CD4-positive, alpha-beta T cell treated with Interleukin-10 for 1 hour (primary cell): ENCODE measurements around the gene DISC1.

Source experiments
- DNase-seq: peaks from one replicate; pipeline ENCODE4 v3.0.0-alpha.2; 2020

DISC1 gene

DNA sequence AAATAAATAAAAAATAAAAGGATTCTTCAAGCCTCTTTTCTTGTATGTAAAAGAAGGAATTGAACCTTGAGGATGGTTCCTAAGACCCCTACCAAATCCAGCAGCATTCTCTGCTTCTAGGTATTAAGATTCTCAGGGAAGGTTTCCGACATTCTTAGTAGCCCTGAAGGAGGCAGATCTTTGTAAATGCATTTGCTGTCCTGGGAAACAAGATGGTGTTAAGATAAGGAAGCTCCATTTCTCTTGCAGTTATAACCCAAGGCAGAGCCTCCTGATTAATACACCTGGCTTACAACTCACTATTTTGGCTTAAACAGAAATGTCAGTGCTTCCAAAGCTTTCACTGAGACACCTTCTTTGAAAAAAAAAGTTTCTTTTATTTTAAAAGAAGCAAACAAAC, 393.8 kb downstream of the DISC1 start:
- DNase-seq = no peak

- DNase-seq = no peak
These were observed 402.7 kb downstream of the DISC1 start for GRCh38 chr1:232029315-232029714.

DNA sequence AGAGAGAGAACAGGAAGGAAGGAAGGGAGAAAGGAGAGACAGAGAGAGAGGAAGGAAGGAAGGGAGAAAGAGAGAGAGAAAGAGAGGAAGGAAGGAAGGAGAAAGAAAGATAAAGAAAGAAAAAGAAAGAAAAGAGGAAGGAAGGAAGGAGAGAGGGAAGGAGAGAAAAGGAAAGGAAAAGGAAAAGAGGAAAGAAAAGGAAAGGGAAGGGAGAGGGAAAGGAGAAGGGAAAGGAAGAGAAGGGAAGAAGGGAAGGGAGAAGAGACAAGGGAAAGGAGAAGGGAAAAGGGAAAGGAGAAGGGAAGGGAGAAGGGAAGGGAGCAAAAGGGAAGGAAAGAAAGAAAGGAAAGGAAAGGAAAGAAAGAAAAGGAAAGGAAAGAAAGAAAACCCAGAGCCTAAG, 404.6 kb downstream of the DISC1 start:
- no peak for DNase-seq

DNA sequence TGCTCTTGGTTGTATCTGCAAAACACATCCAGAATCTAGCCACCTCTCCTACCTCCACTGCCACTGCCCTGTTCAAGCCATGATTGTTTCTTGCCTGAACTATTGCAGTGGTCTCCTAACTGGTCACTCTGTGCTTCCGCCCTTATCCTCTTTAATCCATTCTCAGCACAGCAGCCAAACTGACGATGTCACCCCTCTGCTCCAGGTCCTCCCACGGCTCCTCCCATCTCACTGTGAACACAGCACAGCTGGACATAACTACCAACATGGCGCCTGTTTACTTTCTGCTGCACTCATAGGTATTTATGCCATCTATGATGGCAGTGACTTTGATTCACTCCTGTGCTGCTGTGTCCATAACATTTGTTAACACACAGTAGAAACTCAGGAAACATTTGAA, 406.7 kb downstream of the DISC1 start:
- DNase-seq = no peak

- DNase-seq = no peak
These were observed 408.0 kb downstream of the DISC1 start for GRCh38 chr1:232034556-232034955.

DNA sequence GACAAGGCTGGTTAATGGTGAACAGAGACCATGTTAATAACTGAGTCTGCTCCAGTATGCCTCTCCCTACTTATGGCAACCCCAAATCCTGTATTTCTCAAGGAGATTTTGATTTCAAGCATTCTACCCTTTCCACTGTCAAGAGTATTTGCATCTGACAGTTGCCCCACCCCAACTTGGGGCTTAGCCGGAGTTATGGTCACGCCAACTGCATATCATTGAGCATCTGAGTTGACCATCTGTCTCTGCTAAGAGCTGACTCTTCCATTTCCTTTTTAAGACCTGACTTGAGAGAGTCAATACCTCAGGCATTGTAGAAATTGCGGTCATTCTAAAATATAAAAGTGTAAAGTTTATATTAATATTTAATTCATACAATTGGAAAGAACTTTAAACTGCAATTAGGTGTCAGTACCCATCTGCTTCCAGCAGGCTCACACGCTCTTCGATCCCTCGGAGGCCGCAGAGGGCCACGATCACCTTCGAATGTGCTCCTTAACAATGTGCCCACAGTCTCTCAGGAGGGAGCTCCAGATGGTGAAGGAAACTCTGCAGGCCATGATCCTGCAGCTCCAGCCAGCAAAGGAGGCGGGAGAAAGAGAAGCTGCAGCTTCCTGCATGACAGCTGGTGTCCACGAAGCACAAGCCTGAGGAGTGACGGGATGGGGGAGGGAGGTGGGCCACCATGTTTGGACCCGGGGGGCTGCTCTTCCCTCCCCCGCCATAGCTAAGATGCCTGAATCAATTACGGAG, 409.8 kb downstream of the DISC1 start:
- DNase-seq = no peak

DNA sequence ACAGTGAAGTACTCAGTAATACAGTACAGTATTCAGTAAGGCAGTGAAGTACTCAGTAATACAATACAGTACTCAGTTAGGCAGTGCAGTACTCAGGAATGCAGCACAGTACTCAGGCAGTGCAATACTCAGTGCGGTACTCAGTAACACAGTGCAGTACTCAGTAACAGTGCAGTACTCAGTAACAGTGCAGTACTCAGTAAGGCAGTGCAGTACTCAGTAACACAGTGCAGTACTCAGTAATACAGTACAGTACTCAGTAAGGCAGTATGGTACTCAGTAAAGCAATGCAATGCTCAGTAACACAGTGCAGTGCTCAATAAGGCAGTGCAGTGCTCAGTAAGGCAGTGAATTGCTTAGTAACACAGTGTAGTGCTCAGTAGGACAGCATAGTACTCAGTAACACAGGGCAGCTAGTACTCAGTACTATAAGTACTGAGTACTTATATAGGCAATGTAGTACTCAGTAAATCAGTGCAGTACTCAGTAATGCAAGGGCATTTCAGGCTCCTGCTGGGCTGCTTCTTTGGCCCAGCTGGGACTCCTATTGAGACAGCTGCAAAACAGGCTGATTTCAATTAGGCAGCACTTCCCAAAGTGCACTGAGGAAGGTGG, 411.3 kb downstream of the DISC1 start:
- no peak for DNase-seq

DNA sequence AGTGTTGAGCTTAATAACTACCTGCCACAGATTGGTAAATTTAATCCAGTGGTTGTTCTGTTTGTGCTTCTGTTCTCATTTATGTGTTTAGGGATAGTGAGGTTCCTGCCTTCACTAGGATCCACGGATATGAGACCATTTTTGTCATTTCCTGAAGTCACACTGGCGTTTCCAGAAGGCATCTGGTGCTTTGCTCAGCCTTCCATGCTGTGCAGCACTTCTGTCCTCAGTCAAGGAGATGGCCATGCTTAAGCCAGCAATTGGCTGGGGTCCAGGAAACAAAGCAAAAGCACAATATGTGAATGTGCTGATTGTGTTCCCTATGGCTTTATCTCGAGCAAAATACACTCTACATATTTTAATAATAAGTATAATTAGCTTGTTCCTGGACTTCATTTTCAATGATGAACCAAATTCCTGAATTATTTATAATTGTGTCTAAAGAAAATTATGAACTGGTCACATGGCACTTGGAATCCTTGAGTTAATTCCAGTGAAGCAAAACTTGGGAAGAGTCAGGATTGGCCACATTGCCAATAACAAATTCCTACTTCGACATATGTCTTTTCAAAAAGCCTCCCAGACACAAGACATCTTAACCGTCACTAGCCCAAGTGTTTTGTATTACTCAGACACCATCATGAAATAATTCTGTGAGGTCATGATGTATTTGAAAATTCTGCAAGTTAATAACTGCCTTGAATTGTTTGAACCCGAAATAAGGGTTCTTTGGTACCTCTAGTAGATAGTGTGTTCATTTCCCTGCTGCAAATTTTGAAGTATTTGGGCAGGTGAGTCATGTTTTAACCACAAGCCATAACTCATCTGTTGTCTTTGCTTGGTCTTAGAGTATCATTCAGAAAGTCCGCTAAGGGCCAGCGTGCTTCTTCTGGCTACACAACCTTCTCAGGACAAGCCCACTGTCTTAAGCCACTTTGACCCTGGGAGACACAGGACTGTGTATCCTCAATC, 412.4 kb downstream of the DISC1 start:
- no peak for DNase-seq

GRCh38 chr1:232040260-232040659, 413.7 kb downstream of the DISC1 start:
- no peak for DNase-seq

DNA sequence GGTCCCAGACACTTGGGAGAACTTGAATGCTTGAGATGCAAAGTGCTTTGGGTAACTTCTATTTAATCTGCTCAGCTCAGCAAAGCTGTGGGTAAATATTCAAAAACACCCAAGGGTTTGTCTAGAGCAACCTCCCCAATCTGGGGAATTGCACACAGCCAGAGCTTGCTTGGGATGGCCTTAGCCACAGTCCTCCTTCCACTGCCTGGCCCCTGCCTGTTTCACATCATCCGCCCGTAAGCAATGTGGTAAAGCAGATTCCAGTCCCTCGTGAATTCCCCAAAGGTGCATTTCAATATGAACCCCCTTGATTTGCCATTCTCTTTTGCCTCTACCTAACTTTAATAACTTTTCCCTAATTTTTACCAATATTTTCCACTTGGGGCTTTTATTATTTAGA, 418.1 kb downstream of the DISC1 start:
- DNase-seq = no peak

DNA sequence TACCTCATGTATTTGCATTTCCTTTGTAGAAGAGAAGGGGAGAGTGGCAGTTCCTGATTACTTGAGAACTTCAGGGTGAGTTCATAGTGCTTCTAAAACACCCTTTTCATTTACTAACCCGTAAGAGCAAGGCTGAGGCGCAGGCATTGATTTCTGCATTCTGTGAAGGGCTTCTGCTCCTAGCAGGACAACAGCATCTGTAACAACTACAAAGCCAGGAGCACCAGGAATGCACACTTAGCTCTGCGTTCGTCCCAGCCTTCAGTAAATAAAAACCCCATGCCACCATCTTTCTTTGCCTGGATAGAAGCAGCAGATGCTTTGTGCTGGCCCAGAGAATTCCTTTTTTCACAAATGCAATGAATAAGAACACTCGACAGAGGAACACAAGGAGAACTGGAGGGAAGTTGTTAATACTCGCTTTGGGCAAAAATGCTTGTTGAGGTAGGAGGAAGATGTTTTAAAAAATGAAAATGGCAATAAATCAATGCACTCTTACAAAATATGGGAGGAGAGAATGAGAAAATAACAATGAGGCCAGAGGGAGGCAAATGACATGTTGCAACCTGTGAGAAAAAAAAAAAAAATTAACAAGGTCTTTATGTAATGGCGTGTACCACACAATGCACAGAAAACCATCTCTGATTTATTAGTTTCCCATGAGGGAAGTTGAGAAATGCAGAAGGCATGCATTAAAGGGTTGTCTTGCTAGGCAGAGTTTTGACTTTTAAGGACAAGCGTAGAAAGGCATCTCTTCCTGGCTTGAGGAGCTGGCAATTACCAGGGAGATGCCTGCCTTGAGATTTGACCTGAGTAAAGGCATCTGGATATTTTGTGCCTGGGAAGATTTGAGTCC, 418.8 kb downstream of the DISC1 start:
- DNase-seq = no peak

- no peak for DNase-seq
These were observed 420.1 kb downstream of the DISC1 start for GRCh38 chr1:232046451-232047306.

GRCh38 chr1:232047473-232047872, 420.9 kb downstream of the DISC1 start:
- no peak for DNase-seq

DNA sequence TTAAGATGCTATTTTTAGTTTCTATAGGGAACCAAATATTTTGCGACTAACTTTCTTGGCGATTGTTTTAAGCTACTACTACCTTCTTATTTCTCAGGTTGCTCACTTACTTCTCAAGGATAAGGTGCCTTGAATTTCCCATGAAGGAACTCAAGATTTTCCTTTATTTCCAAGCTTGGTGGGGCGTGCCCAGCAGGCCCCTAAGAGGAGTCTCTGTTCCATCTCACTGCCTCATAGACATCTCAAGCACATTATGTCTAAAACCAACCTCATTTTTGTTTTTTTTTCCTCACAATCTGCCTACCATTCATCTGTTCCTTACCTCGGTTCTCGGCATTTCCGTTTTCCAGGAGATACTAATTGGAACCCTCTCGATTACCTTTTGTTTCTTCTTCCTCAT, 421.9 kb downstream of the DISC1 start:
- no peak for DNase-seq

DNA sequence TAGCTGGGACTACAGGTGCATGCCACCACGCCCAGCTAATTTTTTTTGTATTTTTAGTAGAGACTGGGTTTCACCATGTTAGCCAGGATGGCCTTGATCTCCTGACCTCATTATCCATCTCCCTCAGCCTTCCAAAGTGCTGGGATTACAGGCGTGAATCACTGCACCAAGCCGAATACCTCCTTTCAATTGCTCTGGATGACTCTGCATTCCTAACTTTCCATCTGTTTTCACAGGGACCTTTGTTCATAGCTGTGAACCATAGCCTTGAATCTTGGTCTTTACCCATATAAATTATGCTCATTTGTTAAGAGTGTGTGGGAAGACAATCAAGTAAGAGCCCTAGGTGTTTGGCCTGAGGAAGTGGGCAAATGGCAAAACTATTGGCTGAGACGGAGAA, 422.7 kb downstream of the DISC1 start:
- DNase-seq = no peak

DNA sequence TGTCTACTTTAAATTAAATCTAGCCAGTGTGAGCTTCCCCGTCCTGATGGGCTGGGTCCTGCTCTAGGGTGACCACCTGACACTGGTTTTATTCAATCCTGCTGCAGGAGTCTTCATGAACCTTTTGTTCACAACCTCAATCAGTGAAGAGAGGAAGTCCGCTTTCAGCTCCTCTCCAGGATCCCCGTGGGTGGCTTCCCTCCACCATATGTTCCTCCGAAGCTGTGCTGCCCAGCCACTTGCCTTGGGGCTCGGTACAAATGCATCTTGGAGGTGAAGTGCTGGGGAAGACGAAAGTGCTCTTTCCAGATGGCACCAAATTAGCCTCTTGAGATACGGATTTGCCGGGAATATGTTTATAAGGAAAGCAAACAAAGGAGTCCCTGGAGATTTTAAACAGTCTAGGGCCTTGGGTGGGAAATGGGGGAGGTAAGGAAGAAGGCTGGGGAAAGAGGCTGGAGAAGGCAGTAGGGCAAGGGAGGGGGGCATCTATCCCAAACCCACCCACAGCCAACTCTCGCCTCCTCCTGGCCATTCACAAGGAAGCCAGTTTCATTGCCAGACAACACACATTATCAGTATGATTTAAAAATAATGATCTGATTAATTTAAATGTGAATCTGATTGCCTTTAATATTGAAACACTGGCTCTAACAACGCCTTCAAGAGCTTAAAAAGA, 430.8 kb downstream of the DISC1 start:
- DNase-seq = no peak

GRCh38 chr1:232057896-232058274, 431.3 kb downstream of the DISC1 start:
- no peak for DNase-seq

GRCh38 chr1:232059726-232060374, 433.3 kb downstream of the DISC1 start:
- DNase-seq = no peak

- DNase-seq = no peak
These were observed 436.4 kb downstream of the DISC1 start for GRCh38 chr1:232062967-232063366.

- no peak for DNase-seq
These were observed 439.9 kb downstream of the DISC1 start for GRCh38 chr1:232066521-232066920.

DNA sequence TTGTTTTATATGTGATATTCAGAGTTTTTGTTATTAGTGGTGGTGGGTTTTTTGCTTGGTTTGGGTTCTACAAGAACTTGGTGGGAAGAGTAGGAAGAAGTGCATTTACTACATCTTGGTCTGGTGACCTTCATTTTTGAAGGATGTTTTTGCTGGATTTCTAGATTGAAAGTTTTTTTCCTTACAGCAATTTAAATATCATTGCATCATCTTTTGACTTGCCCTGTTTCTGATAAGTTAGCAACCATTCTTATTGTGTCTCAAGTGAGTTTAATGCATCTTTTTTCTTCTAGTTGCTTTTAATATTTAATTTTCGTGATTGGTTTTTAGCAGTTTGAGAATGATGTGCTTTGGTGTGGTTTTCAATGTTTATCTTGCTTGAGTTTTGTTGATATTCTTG, 447.7 kb downstream of the DISC1 start:
- no peak for DNase-seq
